DND-41 (cell line): ENCODE data around the gene RPS6KB2.

Experiments
- ATAC-seq: fragments of 200-7000 bp; cut with Tn5 transposase; 3 replicates; pipeline ENCODE4 v1.9.1; 2021; ENCODE audit warnings: low read depth; ENCODE audit not compliant: insufficient read depth
- DNase-seq: peaks from one replicate; pipeline ENCODE4 v3.0.0-alpha.2; 2020
- H2AFZ ChIP-seq: 2 replicates; pipeline ENCODE4 v1.6.0; 2012; ENCODE audit warnings: low read depth, low read length
- H3K27ac ChIP-seq: 2 replicates; pipeline ENCODE4 v1.5.1; 2012; ENCODE audit warnings: low read length, inconsistent platforms
- H3K27me3 ChIP-seq: fragments of 200-600 bp; sonication (generic); 2 replicates; pipeline ENCODE4 v1.6.0; 2012; ENCODE audit warnings: low read length, mild to moderate bottlenecking, inconsistent platforms; ENCODE audit not compliant: insufficient read depth, poor library complexity
- H3K36me3 ChIP-seq: 2 replicates; pipeline ENCODE4 v1.5.1; 2012; ENCODE audit warnings: low read length, inconsistent platforms; ENCODE audit not compliant: insufficient read depth
- H3K4me1 ChIP-seq: 2 replicates; pipeline ENCODE4 v1.5.1; 2012; ENCODE audit warnings: mild to moderate bottlenecking, low read length; ENCODE audit not compliant: insufficient read depth
- H3K4me2 ChIP-seq: 2 replicates; pipeline ENCODE4 v1.6.0; 2012; ENCODE audit warnings: mild to moderate bottlenecking, moderate library complexity, low read length, inconsistent platforms; ENCODE audit not compliant: insufficient read depth
- H3K4me3 ChIP-seq, 2 experiments: fragments of 200-600 bp in 1 of 2; shearing (Covaris generic) in 1 of 2; 2 replicates each; pipeline ENCODE4 v1.5.1; 2012 to 2016; ENCODE audit warnings: inconsistent platforms in 2 of 2, low read length in 2 of 2, mild to moderate bottlenecking in 2 of 2, low read depth in 1 of 2, moderate library complexity in 1 of 2
- H3K79me2 ChIP-seq: 2 replicates; pipeline ENCODE4 v1.6.0; 2012; ENCODE audit warnings: low read length, inconsistent platforms; ENCODE audit not compliant: insufficient read depth
- H3K9ac ChIP-seq: 2 replicates; pipeline ENCODE4 v1.6.0; 2012; ENCODE audit warnings: low read depth, mild to moderate bottlenecking, inconsistent platforms, low read length, moderate library complexity
- H3K9me3 ChIP-seq: 2 replicates; pipeline ENCODE4 v1.5.1; 2012; ENCODE audit warnings: low read length, moderate library complexity, mild to moderate bottlenecking, inconsistent platforms; ENCODE audit not compliant: insufficient read depth, severe bottlenecking
- H4K20me1 ChIP-seq: 2 replicates; pipeline ENCODE4 v1.6.0; 2012; ENCODE audit warnings: low read length; ENCODE audit not compliant: insufficient read depth
- CTCF ChIP-seq: IDR thresholded peaks from 2 replicates; pipeline ENCODE4 v1.5.1; 2012; ENCODE audit warnings: borderline replicate concordance, low read length, moderate library complexity, mild to moderate bottlenecking; ENCODE audit not compliant: poor library complexity, severe bottlenecking; ENCODE audit errors: extremely low read depth
- EZH2 ChIP-seq: IDR thresholded peaks from 3 replicates; pipeline ENCODE4 v1.6.1; 2012; ENCODE audit warnings: borderline replicate concordance, low read depth, mild to moderate bottlenecking, moderate library complexity, low read length, inconsistent platforms; ENCODE audit not compliant: severe bottlenecking

The RPS6KB2 gene

GRCh38 chr11:67428052-67429001 is at the start of gene RPS6KB2:
Gene RPS6KB2, plus strand, starts transcription at chr11:67428494. Its CDS starts 52 bp downstream, at chr11:67428546.
- no peaks in the 10 kb centered on the region for H3K9me3 ChIP-seq
- H3K4me1 ChIP-seq, result peaks cover 47% of the 10 kb centered on the region
- H3K4me2 ChIP-seq, result peak within 1 kb of the TSS; percentile 80
- TF ChIP-seq EZH2 (no peak), CTCF (no peak)
- H3K9ac ChIP-seq, result peak within 1 kb of the TSS; percentile 74
- peaks cover 26% of the 10 kb centered on the region for H4K20me1 ChIP-seq
- peak; percentile 98 for DNase-seq
- ATAC-seq, result peak; percentile 77
- no peaks in the 10 kb centered on the region for H3K27me3 ChIP-seq
- H3K4me3 ChIP-seq, result peak within 1 kb of the TSS; percentile 88 to 90
- peaks cover 51% of the 10 kb centered on the region for H3K79me2 ChIP-seq
- H3K27ac ChIP-seq, result peak within 1 kb of the TSS; percentile 97
- H2AFZ ChIP-seq, result peak within 1 kb of the TSS; percentile 95
- H3K36me3 ChIP-seq, result peaks cover 34% of the 10 kb centered on the region

- no peak overlapping the region for H2AFZ ChIP-seq
- H3K27ac ChIP-seq, result no peak overlapping the region
- DNase-seq (no peak), ATAC-seq (no peak)
- peaks cover 12% of the 10 kb centered on the region for H4K20me1 ChIP-seq
- H3K4me2 ChIP-seq, result no peak overlapping the region
- no peaks in the 10 kb centered on the region for H3K36me3 ChIP-seq
- H3K27me3 ChIP-seq, result peaks cover 28% of the 10 kb centered on the region
- H3K79me2 ChIP-seq, result no peaks in the 10 kb centered on the region
- H3K4me3 ChIP-seq, result no peak overlapping the region
- no peak for TF ChIP-seq CTCF
- no peak for TF ChIP-seq EZH2
- no peaks in the 10 kb centered on the region for H3K9me3 ChIP-seq
- peaks cover 15% of the 10 kb centered on the region for H3K4me1 ChIP-seq
- no peak overlapping the region for H3K9ac ChIP-seq
Measured at GRCh38 chr11:67378544-67378943, 49.8 kb upstream of the RPS6KB2 start.

- Histone ChIP-seq H3K9me3 (no peaks in the 10 kb centered on the region), H3K79me2 (no peaks in the 10 kb centered on the region), H3K27ac (no peak overlapping the region), H2AFZ (no peak overlapping the region), H3K4me2 (no peak overlapping the region), H3K4me1 (peaks cover 7% of the 10 kb centered on the region), H4K20me1 (peaks cover 12% of the 10 kb centered on the region), H3K27me3 (peaks cover 20% of the 10 kb centered on the region), H3K4me3 (no peak overlapping the region), H3K9ac (no peak overlapping the region), H3K36me3 (no peaks in the 10 kb centered on the region)
- no peak for TF ChIP-seq EZH2
- no peak for TF ChIP-seq CTCF
- DNase-seq (no peak), ATAC-seq (no peak)
Measured at GRCh38 chr11:67379061-67380058, 48.9 kb upstream of the RPS6KB2 start.
